Measurements from ENCODE around the gene PIP5K1A.
"Not testable (repeated sequence)": the region's sequence is repeated elsewhere in the genome, so short reads cannot be mapped to it uniquely, and the experiment has no call there.

PIP5K1A gene, protein sequence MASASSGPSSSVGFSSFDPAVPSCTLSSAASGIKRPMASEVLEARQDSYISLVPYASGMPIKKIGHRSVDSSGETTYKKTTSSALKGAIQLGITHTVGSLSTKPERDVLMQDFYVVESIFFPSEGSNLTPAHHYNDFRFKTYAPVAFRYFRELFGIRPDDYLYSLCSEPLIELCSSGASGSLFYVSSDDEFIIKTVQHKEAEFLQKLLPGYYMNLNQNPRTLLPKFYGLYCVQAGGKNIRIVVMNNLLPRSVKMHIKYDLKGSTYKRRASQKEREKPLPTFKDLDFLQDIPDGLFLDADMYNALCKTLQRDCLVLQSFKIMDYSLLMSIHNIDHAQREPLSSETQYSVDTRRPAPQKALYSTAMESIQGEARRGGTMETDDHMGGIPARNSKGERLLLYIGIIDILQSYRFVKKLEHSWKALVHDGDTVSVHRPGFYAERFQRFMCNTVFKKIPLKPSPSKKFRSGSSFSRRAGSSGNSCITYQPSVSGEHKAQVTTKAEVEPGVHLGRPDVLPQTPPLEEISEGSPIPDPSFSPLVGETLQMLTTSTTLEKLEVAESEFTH

DNA sequence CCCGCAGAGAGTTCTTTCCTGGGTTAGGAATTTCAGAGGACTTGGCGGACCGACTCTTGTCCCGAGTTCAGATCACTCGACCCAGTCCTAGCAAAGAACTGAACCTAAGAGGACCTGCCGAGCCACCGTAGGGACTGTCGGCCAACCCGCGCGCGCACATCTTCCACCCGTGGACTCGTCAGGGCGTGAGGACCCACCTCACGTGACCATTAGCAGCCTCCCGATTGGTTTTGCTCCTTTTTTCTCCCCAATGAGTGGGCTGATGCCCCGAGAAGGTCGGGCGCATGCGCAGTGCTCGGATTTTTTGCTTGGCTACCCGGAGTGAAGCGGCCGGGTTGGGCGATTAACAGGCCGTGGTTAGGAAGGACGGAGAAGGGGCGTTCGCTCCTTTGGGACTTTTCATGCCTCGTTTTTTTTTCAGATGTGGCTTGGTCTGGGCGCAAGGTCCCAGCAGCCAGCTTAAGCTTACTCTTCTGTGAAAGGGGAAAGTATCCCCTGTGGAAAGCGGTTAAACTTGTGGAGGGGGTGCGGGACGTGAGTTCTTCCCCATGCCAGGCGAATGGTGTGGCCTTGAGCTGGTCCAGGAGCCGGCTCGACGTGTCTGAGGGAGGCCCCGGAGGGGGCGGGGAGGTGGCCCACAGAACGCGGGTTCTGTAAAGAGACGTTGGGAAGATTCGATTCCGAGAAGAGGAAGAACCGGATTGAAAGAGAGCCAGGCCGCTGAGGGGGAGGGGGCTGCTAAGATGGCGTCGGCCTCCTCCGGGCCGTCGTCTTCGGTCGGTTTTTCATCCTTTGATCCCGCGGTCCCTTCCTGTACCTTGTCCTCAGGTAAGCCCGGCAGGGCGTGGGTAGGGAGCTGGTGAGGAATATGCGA lies at the start of gene PIP5K1A:
PIP5K1A (plus strand) TSS at position 299 of the 874 bp plus-strand sequence; CDS start at position 744, 445 bp downstream.
- DNase-seq, result peak; percentile 45 to 100 (median 97)

DNA sequence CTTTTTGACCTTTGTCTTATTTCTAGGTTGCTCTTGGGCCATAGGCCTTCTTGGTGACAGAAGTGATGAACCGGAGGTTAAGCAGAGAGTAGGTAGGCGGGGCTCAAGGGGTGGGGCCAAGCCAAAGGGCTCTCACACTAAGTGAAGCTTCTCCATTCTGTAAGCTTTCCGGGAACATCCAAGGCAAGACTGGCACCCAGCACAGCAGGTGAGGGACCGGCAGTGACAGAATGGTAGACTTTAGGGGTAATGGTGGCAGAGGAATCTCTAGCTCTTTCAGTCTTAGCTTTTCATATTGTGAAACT lies 41.9 kb upstream of the PIP5K1A start, which contains the start of gene TNFAIP8L2:
TNFAIP8L2 (plus strand) TSS at position 135 of the 305 bp plus-strand sequence. CDS start 2,049 bp downstream, outside the sequence.
- DNase-seq, result peak in 5 of 56 donors; percentile 7 to 40 (median 12)

GRCh38 chr1:151157067-151157531 lies 41.3 kb upstream of the PIP5K1A start:
- DNase-seq, result peak in 1 of 56 donors; percentile 16

DNA sequence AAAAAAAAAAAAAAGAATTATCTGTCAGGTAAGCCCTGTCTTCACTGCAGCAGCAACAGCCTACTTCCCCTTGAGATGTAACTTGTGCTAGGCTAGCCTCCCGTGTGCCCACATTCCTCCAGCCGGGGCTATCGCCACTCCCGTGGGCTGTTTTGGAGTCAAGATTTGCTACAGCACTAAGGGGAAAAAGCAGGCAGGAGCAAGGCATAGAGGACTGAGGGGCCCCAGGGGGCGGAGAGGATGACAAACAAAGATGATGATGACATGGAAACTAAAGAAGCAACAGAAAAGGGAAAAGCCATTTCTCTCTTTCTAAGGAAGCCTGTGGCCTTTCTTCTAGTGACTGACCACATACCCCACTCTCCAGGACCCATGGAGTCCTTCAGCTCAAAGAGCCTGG lies 40.0 kb upstream of the PIP5K1A start:
- DNase-seq, result no peak

- DNase-seq, result no peak
Measured at GRCh38 chr1:151158751-151159251, 39.6 kb upstream of the PIP5K1A start.

GRCh38 chr1:151159373-151159772 lies 39.0 kb upstream of the PIP5K1A start:
- DNase-seq, result no peak

DNA sequence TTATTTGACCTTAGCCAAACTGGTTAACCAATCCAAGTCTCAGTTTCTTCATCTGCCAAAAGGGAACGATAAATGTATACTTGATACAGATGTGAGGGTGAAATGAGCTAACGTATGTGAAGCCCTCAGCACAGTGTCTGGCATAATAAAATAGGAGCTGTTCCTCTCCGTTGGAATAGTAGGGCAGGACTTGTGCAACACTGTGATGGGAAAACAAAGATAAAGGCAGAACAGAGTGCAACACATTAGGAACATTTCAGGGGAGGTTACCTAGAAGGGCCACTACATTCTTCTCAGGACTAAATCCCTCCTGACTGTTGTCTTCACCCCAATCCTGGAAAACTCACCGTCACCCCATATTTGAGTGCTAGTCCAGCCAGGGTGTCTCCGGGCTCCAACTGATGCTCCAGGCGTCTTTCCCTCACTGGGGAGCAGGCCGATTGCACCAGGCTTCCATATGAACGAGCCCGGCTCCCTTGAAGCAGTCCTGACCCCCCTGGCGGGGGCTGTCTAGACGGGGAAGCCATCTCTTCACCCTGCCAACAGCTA lies 33.5 kb upstream of the PIP5K1A start:
- DNase-seq, result peak in 4 of 56 donors; percentile 34 to 62 (median 52)

GRCh38 chr1:151165281-151165737 lies 33.0 kb upstream of the PIP5K1A start:
- peak in 45 of 56 donors; percentile 24 to 81 (median 60) for DNase-seq

DNA sequence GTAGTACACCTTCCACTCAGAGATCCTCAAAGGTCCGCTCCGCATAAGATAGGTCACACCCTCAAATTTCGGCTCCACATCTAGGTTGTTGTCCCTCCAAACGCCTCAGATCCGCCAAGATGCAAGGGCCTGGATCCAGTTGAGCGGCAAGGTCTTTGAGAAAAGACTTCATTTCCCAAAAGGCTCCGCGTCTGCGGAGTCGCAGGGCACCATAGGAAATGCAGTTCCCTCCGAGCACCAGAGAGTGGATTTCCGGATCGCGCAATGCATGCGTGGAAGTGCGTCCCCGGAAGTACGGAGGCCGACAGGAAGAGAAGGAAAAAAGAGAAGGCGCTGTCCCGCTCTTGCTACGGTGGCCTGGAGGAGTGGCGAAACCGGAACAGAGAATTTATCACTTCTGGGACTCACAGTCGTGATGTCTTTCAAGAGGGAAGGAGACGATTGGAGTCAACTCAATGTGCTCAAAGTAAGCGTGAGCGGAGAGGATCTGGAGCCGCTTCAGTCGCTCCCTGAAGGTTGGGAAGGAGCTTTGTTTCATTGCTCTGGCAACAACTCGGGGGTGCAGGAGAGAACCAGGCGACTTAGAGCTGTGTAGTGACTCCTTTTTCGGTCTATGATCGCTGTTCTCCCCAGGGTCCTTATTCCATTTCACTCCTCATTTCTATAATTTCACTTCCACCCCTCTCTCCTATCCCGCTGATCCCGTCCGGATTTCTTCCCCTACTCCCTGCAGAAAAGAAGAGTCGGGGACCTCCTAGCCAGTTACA lies 32.4 kb upstream of the PIP5K1A start, which contains the start of the genes LYSMD1 and SCNM1:
LYSMD1 (minus strand) TSS at position 165 of the 767 bp plus-strand sequence. CDS start 644 bp downstream, outside the sequence.
SCNM1 (plus strand) TSS at position 407 of the 767 bp plus-strand sequence; CDS start at position 416, 9 bp downstream.
- peak; percentile 71 to 99 (median 96) for DNase-seq

GRCh38 chr1:151166505-151166956 lies 31.8 kb upstream of the PIP5K1A start:
- DNase-seq, result no peak

- DNase-seq, result no peak
Measured at GRCh38 chr1:151167116-151167515, 31.2 kb upstream of the PIP5K1A start.

DNA sequence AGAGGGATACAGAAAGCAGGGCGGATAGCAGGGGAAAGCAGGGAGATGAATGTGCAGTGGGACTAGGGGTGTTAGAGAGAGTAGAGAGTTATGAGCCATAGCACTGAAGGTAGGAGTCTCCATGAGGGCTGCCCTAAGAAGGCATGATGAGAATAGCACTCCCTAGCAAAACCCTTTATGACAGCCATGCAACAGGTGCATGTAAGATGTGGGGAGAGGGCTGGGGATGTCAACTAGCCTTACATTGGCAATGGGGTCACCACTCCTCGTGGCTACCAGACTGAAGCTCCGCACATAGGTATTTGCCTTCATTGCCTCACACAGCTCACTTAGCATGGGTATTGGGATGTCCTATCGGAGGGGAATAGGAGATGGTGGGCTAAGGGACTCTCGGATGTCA lies 27.2 kb upstream of the PIP5K1A start:
- no peak for DNase-seq

GRCh38 chr1:151175041-151175741 lies 23.2 kb upstream of the PIP5K1A start:
- peak in 52 of 56 donors; percentile 11 to 88 (median 66) for DNase-seq

GRCh38 chr1:151175863-151176262 lies 22.5 kb upstream of the PIP5K1A start, which contains the start of gene TMOD4:
Gene TMOD4, minus strand, starts transcription at chr1:151175981. Its CDS starts 1,106 bp downstream, at chr1:151174875.
- DNase-seq, result no peak

GRCh38 chr1:151176514-151177045 lies 21.8 kb upstream of the PIP5K1A start:
- DNase-seq, result no peak

DNA sequence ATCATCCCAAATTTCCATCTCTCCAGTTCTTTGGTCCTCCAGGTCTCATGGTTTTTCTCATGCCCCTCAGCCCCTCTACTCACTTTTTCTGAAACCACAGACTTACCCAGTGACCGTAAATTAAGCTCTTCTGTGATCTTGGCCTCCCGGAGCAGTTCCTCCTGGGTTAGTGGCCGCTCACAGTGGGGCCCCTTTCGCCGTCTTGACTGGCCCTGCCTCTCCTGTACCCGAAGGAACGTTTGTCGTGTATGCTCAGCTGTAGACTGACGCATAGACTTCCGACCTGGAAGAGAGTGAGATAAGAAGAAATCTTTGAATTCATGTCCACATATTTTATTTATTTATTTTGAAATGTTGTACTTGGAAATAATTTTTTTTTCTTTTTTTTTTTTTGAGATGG lies 14.1 kb upstream of the PIP5K1A start:
- DNase-seq, result no peak

DNA sequence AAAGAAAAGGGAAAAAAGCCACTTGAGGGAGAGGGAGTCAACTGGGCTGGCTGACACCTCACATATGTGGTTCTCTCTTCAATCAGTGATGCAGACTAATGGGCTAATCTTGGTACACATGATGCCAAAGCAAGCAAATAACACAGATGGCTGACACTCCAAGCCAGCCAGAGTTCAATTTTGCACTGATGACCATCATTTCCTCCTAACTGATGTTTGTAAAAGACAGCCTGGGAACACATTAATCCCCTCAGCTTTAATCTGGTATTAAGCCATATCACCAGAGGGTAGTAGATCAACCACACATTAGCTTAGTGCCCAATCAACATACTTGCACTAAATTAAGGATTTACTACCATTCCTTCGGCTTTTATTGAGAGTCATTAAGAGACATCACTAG lies 11.1 kb upstream of the PIP5K1A start:
- DNase-seq, result no peak

DNA sequence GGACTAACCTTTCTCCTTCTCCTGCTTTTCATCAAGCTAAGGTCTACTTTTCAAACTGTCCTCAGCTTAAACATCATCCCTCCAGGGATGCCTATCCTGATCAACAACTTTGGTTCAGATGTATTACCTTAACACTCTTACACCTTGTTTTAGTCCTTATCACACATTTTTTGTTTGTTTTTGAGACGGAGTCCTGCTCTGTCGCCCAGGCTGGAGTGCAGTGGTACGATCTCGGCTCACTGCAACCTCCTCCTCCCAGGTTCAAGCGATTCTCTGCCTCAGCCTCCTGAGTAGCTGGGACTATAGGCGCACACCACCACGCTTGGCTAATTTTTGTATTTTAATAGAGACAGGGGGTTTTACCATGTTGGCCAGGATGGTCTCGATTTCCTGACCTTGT lies 9.7 kb upstream of the PIP5K1A start:
- not testable (repeated sequence) for DNase-seq
